Upper lobe of left lung (tissue), 6 donors: ENCODE data around the gene IGFN1. TPM values are rescaled to one million over a fixed set of nuclear protein-coding genes. Genes with fewer than 3 reads are reported as not detected.

Experiments used
- ATAC-seq, 2 donors: fragments of 200-7000 bp; cut with Tn5 transposase; one replicate each; pipeline ENCODE4 v1.9.1; 2022; ENCODE audit warnings: mild to moderate bottlenecking in 2 of 2, moderate library complexity in 2 of 2; ENCODE audit not compliant: low FRiP score in 2 of 2
- DNase-seq, 2 donors: peaks; one replicate each; pipeline ENCODE4 v3.0.0-alpha.2; 2019 to 2020
- H3K27ac ChIP-seq, 4 donors: fragments of 200-600 bp; sonication (generic); one replicate each; pipeline ENCODE4 v1.5.1; 2016 to 2019
- H3K27me3 ChIP-seq, 4 donors: fragments of 200-600 bp; sonication (generic); one replicate each; pipeline ENCODE4 v1.5.1; 2017 to 2019
- H3K36me3 ChIP-seq, 4 donors: fragments of 200-600 bp; sonication (generic); one replicate each; pipeline ENCODE4 v1.5.1; 2016 to 2019
- H3K4me1 ChIP-seq, 4 donors: fragments of 200-600 bp; sonication (generic); one replicate each; pipeline ENCODE4 v1.5.1; 2018 to 2019
- H3K4me3 ChIP-seq, 4 donors: fragments of 200-600 bp; sonication (generic); one replicate each; pipeline ENCODE4 v1.5.1; 2017 to 2019; ENCODE audit warnings: mild to moderate bottlenecking in 2 of 4, moderate library complexity in 1 of 4
- H3K9me3 ChIP-seq, 4 donors: fragments of 200-600 bp; sonication (generic); one replicate each; pipeline ENCODE4 v1.5.1; 2018 to 2019
- CTCF ChIP-seq, 6 experiments: fragments of 450-650 bp in 4 of 6; fragments of 200-600 bp in 2 of 6; sonication (generic) in 2 of 6; IDR thresholded peaks; one replicate each; pipeline ENCODE4 v1.5.1; 2016 to 2019; ENCODE audit warnings: antibody characterized with exemption in 6 of 6
- EP300 ChIP-seq, 4 donors: sonication (generic); formaldehyde crosslinking; IDR thresholded peaks; one replicate each; pipeline ENCODE4 v1.5.1; 2017; ENCODE audit warnings: antibody characterized with exemption in 4 of 4, control low read depth in 2 of 4
- POLR2A ChIP-seq, 4 donors: fragments of 450-650 bp; IDR thresholded peaks; one replicate each; pipeline ENCODE4 v1.5.1; 2016 to 2017; ENCODE audit warnings: antibody characterized with exemption in 4 of 4, mild to moderate bottlenecking in 2 of 4
- POLR2AphosphoS5 ChIP-seq, 2 donors: sonication (generic); formaldehyde crosslinking; IDR thresholded peaks; one replicate each; pipeline ENCODE4 v1.5.1; 2017; ENCODE audit warnings: antibody characterized with exemption in 2 of 2
- WGBS, 2 donors: methylation state at CpG; one replicate each; pipeline ENCODE4 v1.1.5; 2017 to 2018; 5-methylcytosine and 5-hydroxymethylcytosine counted together
- total RNA-seq, 6 donors: library from RNA; depleted of rRNA in 4 of 6; stranded (reverse); fragments of >200 nt in 4 of 6; gene quantifications; one replicate each; pipeline versions ENCODE4 v1.1.0 to v1.2.1, GENCODE V29; 2016 to 2021
- donor health status: DM: no; HTN: no; CAD: no; lungs with moderate emphysema.
- donor health status: DM: no; HTN: yes; CAD: no; lungs with severe emphysema.

IGFN1 gene
- total RNA-seq, 6 donors from 2014 or later: 0.11 to 6.3 (median 0.79) TPM; not detected in 2

- Histone ChIP-seq H3K4me1 (peaks cover 0 to 8% (median 3%) of the 10 kb centered on the region in 4 donors), H3K27me3 (no peaks in the 10 kb centered on the region), H3K27ac (no peak overlapping the region), H3K9me3 (no peaks in the 10 kb centered on the region), H3K4me3 (no peak overlapping the region), H3K36me3 (no peaks in the 10 kb centered on the region)
- DNase-seq (no peak), ATAC-seq (no peak)
- no peak for TF ChIP-seq POLR2AphosphoS5 (IDR thresholded peaks at IDR 0.05)
- no peak for TF ChIP-seq CTCF (IDR thresholded peaks at IDR 0.05)
- TF ChIP-seq POLR2A (IDR thresholded peaks at IDR 0.05): no peak
- no peak for TF ChIP-seq EP300 (IDR thresholded peaks at IDR 0.05)
- 77% methylated on average over 7 of the region's 7 CpGs for WGBS, 2 donors
Measured at GRCh38 chr1:201175820-201176500, 14.7 kb upstream of the IGFN1 start.

GRCh38 chr1:201176940-201177339 lies 13.7 kb upstream of the IGFN1 start:
- H3K4me3 ChIP-seq: no peak overlapping the region
- 75 to 80% methylated on average over 1 to 2 of the region's 2 CpGs for WGBS, 2 donors
- no peaks in the 10 kb centered on the region for H3K9me3 ChIP-seq
- no peak overlapping the region for H3K27ac ChIP-seq
- TF ChIP-seq POLR2AphosphoS5 (IDR thresholded peaks at IDR 0.05): no peak
- no peak for TF ChIP-seq POLR2A (IDR thresholded peaks at IDR 0.05)
- TF ChIP-seq CTCF (IDR thresholded peaks at IDR 0.05): no peak
- TF ChIP-seq EP300 (IDR thresholded peaks at IDR 0.05): no peak
- H3K36me3 ChIP-seq: no peaks in the 10 kb centered on the region
- no peak for DNase-seq
- H3K4me1 ChIP-seq: no peaks in the 10 kb centered on the region
- no peaks in the 10 kb centered on the region for H3K27me3 ChIP-seq
- no peak for ATAC-seq

GRCh38 chr1:201178718-201179117 lies 11.9 kb upstream of the IGFN1 start:
- ATAC-seq (no peak), DNase-seq (no peak)
- H3K27me3 ChIP-seq: no peaks in the 10 kb centered on the region
- no peak overlapping the region for H3K4me3 ChIP-seq
- H3K9me3 ChIP-seq: no peaks in the 10 kb centered on the region
- no peaks in the 10 kb centered on the region for H3K4me1 ChIP-seq
- WGBS, 2 donors: 60 to 69% methylated on average over 3 of the region's 3 CpGs
- H3K36me3 ChIP-seq: no peaks in the 10 kb centered on the region
- H3K27ac ChIP-seq: no peak overlapping the region
- TF ChIP-seq POLR2A (IDR thresholded peaks at IDR 0.05): no peak
- no peak for TF ChIP-seq CTCF (IDR thresholded peaks at IDR 0.05)
- TF ChIP-seq POLR2AphosphoS5 (IDR thresholded peaks at IDR 0.05): no peak
- TF ChIP-seq EP300 (IDR thresholded peaks at IDR 0.05): no peak

- 21 to 24% methylated on average over 1 of the region's 1 CpG for WGBS, 2 donors
- H3K9me3 ChIP-seq: no peaks in the 10 kb centered on the region
- H3K27me3 ChIP-seq: no peaks in the 10 kb centered on the region
- no peak for TF ChIP-seq POLR2AphosphoS5 (IDR thresholded peaks at IDR 0.05)
- no peak for TF ChIP-seq EP300 (IDR thresholded peaks at IDR 0.05)
- no peak for TF ChIP-seq CTCF (IDR thresholded peaks at IDR 0.05)
- no peak for TF ChIP-seq POLR2A (IDR thresholded peaks at IDR 0.05)
- no peaks in the 10 kb centered on the region for H3K36me3 ChIP-seq
- H3K27ac ChIP-seq: no peak overlapping the region
- ATAC-seq (no peak), DNase-seq (no peak)
- H3K4me1 ChIP-seq: peaks cover 0 to 6% (median 0%) of the 10 kb centered on the region in 4 donors
- no peak overlapping the region for H3K4me3 ChIP-seq
Measured at GRCh38 chr1:201180141-201180540, 10.5 kb upstream of the IGFN1 start.

- TF ChIP-seq POLR2AphosphoS5 (IDR thresholded peaks at IDR 0.05) (no peak), EP300 (IDR thresholded peaks at IDR 0.05) (no peak), POLR2A (IDR thresholded peaks at IDR 0.05) (no peak), CTCF (IDR thresholded peaks at IDR 0.05) (no peak)
- no peaks in the 10 kb centered on the region for H3K36me3 ChIP-seq
- ATAC-seq (no peak), DNase-seq (no peak)
- H3K4me3 ChIP-seq: no peak overlapping the region
- H3K4me1 ChIP-seq: peaks cover 0 to 6% (median 0%) of the 10 kb centered on the region in 4 donors
- 85 to 95% methylated on average over 6 of the region's 6 CpGs for WGBS, 2 donors
- H3K27ac ChIP-seq: no peak overlapping the region
- H3K27me3 ChIP-seq: no peaks in the 10 kb centered on the region
- no peaks in the 10 kb centered on the region for H3K9me3 ChIP-seq
Measured at GRCh38 chr1:201180901-201181300, 9.7 kb upstream of the IGFN1 start.
